Left renal cortex interstitium (tissue), 4 donors: Measurements from ENCODE around the gene TNFRSF12A. TPM values are rescaled to one million over a fixed set of nuclear protein-coding genes. Genes with fewer than 3 reads are reported as not detected.

Experiments
- DNase-seq, 4 donors: peaks; one replicate each; pipeline ENCODE4 v3.0.0-alpha.2; 2013; ENCODE audit warnings: low read depth in 4 of 4, low spot score in 2 of 4, missing footprints in 1 of 4
- polyA plus RNA-seq, 4 donors: library from polyadenylated mRNA; unstranded; fragments of 120-200 nt; gene quantifications; one replicate each; pipeline ENCODE4 v1.2.1, GENCODE V29; 2013; ENCODE audit not compliant: insufficient read length in 4 of 4

TNFRSF12A gene
- polyA plus RNA-seq, 4 donors = 10.1 to 23.1 (median 16.9) TPM

DNA sequence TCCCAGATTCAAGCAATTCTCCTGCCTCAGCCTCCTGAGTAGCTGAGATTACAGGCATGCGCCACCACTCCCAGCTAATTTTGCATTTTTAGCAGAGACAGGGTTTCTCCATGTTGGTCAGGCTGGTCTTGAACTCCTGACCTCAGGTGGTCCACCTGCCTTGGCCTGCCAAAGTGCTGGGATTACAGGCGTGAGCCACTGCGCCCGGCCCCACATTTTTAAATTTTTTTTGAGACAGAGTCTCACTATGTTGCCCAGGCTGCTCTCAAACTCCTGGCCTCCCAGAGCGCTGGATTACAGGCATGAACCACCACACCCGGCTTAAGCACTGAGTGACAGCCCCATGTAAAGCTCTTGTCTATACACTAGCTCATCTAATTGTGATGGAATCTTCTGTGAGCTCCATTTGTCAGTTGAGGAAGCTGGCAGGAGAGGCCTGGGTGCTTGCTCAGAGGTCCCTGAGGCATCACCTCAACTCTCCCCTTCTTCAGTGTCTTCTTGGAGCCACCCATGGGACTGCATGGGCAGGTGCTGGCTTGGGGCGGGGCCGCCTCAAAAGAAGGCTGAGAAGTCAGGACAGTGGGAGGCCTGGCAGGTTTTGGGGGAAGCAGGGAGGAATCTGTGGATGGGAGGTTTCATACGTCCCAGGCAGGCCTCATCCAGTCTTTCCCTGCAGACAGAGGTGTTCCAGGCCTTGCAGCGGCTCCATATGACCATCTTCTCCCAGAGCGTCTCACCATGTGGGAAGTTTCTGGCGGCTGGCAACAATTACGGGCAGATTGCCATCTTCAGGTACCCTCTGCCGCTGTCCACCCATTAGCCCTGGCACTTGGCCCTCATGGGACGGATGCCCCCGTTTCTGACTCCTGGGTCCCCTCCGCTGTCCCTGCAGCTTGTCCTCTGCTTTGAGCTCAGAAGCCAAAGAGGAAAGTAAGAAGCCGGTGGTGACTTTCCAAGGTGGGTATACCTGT is 5.1 kb downstream of the TNFRSF12A start:
- no peak for DNase-seq

DNA sequence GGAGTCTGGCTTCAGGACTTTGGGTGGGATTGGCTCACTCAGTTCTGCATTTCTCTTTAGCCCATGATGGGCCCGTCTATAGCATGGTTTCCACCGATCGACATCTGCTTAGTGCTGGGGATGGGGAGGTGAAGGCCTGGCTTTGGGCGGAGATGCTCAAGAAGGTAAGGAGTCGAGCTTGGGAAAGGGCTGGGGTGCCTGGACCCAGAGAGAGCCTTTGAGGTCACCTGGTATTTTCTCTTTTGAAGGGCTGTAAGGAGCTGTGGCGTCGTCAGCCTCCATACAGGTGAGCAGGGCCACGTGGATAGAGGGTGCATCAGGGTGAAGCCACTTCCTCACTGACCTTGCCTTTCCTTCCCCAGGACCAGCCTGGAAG is 5.8 kb downstream of the TNFRSF12A start:
- DNase-seq = no peak

DNA sequence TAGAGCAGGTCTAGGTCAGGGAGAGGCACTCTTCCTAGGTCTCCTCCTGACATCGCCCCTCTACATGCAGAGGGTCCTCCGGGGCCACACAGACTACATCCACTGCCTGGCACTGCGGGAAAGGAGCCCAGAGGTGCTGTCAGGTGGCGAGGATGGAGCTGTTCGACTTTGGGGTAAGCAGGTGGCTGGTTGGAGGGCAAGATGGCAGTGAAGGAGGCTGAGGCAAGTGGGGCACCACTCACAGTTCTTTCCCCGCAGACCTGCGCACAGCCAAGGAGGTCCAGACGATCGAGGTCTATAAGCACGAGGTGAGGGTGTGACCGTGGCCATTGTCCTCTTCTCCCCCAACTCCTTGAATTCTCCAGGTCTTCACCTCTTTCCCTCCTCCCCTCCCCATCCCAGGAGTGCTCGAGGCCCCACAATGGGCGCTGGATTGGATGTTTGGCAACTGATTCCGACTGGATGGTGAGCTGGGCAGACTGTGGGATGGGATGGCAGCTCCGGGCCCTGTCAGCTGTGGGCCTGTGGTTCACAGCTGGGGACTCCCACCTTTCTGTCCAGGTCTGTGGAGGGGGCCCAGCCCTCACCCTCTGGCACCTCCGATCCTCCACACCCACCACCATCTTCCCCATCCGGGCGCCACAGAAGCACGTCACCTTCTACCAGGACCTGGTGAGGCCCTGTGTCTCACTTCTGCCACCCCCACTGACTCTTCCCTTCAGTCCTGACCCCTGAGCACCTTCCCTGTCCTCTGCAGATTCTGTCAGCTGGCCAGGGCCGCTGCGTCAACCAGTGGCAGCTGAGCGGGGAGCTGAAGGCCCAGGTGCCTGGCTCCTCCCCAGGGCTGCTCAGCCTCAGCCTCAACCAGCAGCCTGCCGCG is 6.7 kb downstream of the TNFRSF12A start:
- DNase-seq = no peak

DNA sequence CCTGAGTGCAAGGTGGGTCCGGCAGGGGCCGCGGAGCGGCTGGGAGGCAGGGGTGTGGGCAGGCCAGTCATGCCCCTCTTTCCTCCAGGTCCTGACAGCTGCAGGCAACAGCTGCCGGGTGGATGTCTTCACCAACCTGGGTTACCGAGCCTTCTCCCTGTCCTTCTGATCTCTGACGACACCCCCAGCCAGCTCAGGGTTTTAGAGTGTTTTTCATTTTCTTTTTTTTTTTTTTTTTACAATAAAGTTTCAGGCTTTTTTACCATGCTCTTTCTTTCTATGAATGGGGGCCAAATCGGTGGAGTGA is 7.3 kb downstream of the TNFRSF12A start:
- no peak for DNase-seq

DNA sequence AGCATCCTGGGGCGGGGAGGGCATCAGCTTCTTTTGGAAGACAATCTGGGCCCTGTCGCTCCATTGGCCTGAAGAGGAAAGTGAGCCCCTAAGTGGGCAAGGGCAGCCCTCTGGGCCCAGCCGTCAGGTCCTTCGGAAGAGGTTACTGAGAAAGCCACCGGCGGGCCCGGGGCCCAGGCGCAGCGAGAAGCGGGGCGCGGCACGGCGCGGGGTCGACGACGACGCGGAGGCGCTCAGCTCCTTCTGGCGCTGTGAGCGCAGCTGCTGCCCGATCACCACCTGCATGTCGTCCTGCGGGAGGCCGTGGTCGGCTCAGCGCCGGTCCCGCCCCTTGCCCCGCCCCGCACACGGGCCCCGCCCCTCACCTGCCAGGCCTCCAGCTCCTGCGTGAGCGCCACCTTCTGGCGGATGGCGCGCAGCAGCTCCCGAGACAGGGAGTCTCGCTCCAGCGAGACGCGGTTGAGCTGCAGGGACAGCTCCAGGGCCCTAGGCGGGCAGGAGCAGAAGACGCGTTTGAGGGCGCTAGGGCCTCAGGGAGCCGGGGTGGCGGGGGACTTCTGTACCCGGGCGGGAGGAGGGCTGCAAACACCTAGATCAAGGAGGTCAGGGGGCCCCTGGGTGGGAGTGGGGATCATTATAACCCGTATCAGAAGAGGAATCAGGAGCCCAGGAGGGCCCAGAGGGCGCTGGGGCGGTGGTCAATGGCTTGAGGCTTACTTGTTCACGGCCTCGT is 8.0 kb downstream of the TNFRSF12A start:
- DNase-seq = no peak

DNA sequence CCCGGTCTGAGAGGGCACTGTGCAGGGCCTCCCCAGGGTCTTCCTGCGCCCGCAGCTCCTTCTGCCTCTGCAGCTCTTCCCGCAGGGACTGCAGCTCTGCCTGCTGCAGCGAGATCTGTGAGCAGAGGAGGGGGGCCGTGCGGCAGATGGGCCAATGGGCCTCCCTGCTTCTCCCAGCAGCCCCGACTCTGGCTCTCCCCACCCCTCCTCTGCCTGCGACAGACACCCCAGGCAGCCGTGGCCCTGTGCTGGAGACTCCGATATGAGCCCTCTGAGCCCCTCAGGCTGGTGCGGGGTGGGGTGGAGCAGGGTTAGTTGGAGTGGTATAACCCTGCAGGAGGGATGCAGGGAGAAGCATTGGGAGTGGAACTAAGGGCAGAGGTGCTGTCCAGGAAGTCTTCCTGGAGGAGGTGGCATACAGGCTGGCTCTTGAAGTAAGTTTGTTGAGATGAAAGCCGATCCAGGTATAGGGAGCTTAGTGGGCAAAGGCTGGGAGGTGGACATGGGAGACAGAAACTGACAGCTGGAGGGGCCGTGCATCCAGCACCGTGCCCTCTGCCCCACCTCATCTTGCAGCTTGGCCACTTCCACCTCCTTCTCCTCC is 8.7 kb downstream of the TNFRSF12A start:
- DNase-seq = no peak

DNA sequence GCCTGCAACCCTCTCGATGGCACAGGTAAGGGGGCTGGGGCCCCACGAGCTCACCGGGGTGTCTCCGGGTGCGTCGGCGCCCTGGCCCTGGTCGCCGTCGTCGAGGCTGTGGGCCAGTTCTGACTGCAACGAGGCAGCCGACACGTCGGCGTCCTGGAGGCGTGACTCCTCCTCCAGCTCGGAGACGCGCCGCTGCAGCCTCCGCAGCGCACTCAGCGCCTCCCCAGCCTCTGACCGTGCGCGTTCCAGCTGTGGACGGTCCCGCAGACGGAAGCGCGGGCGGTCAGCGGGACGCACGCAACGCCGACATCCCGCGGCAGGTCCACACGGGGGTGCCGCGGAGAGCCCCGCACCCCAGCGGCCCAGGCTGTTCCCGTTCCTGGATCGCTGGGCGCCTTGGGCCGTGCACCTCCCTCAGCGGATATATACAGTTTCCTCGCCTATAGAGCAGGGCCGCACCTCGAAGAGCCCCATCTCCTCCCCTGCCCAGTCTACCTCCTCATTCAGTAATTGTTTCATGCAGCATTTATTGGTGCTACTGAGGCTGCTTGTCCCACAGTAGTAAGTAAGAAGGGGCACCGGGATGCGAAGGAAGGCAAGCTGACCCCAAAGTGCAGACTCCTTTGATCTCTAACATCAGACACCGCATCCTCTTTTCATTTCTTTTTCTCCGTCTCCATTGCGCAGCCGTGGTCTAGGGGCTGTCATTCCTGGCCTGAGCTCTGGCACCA is 9.5 kb downstream of the TNFRSF12A start:
- no peak for DNase-seq

DNA sequence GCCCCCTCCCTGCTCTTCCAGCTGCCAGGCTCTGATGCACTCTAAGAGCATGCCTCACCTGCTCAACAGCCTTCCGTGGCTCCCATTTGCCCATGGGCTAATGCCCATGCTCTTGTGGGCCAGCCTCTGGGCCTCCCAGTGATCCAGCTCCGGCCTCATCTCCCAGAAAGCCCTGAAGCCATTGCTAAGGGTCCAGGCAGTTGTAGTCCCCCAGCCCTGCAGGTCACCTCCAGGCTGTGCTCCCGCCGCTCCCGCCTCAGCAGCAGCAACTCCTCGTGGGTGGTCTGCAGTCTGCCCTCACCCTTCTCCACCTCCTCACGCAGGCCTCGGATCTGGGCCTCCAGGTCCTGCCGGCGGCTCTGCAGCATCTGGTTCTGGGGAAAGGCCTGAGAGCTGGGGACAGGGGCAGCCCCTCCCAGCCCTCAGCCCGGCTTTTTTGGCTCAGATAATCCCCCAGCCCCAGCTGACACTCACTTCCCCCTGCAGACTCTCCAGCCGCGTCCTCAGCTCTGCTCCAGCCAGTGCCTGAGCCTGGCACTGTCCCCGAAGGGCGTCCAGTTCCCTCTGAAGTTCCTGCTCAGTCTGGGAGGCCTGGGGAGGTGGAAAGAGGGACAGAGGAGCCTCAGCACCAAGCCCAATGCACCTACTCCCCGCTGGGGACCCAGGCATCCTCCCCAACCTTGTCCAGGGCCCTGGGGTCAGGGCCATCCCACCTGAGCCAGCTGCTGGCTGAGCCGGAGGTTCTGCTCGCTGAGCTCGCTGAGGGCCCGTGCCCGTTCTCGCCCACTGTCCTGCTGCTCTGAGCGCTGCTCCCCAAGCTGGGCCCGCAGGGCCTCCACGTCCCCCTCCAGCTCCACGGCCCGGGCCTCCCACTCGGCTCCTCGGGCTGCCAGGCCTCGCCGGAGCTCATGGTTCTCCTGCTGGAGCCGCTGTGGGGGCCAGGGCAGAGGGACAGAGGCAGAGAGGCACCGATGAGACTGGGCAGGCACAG is 10.3 kb downstream of the TNFRSF12A start:
- DNase-seq = no peak

DNA sequence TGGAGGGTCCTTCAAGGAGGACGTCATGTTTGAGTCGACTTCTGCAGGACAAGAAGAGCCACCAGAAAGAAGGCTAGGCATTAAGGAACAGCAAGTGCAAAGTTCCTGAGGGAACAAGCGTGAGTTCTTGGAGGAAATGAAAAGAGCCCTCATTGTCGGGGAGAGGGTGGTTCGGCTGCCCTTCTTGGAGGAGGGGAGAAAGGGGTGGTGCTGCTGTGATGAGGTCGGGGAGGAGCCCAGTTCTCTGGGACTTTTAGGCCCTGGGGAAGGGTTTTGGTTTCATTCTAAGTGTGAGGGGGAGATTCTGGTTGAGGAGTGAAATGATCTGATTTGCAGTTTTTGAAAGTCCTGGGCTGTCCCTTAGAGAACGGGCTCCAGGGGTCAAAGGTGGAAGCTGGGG is 12.5 kb downstream of the TNFRSF12A start:
- DNase-seq = no peak

DNA sequence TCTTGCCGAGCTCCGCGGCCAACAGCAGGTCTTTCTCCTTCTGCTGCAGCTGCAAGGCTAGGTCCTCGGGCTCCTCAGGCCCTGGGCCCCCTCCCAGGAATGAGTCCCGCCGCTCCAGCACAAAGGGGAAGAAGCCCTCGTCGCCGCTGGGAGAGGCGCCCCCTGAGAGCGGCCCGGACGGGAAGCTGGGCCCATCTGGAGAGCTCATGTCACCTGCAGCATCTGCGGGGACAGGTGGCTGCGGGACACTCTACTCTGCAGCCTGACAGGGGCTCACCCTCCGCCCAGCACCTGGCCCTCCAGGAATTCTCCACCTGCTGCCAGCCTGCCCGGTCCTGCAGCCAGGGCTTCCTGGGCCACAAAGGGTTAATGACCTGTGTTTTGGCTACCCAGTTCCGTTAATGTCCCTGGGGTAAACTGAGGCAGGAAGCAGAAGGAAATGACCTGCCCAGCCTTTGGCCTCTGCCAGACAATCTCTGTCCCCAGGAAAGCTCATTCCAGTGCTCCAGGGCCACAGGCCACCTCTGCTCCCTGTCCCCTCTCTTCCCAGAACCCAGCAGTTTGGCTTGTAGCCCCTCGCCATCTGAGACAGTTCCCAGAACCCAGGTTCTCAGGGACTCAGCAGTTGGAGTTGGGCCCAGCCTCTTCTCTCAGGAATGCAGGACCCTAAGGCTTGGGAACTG is 15.3 kb downstream of the TNFRSF12A start:
- DNase-seq = no peak

DNA sequence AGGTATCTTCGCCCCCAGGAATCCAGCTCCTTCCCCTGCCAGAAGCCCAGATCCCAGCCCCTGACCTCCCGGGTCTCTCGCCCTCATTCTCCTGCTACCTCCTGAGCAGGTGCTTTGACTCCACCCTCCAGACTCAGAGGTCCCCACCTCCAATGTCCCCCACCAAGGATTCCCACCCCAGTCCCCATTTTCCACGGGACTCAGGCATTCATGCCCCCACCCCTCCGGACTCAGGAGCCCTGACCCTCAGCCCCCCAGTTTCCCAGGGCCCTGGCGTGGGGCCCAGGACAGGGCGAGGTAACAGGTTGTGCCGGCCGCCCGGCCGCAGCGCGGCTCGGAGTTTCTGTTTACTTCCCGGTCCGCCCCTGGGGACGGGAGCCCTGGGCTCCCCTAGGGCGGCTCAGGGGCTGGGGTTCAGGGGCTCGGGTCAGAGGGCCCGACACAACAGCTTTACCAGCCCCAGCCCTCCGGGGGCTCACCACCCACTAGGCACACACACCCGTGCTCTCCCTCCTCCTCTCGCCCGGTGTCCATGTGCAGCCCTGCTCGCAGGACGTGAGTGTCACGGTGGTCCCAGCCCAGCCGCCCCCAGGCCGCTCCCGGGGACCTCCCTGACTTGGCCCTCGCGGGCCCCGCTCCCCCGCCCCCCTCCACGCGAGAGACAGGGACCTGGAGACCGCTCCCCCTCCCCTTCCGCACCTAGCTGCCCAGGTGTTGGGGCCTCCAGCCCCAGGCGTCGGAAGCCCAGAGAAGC is 16.0 kb downstream of the TNFRSF12A start:
- DNase-seq = no peak

DNA sequence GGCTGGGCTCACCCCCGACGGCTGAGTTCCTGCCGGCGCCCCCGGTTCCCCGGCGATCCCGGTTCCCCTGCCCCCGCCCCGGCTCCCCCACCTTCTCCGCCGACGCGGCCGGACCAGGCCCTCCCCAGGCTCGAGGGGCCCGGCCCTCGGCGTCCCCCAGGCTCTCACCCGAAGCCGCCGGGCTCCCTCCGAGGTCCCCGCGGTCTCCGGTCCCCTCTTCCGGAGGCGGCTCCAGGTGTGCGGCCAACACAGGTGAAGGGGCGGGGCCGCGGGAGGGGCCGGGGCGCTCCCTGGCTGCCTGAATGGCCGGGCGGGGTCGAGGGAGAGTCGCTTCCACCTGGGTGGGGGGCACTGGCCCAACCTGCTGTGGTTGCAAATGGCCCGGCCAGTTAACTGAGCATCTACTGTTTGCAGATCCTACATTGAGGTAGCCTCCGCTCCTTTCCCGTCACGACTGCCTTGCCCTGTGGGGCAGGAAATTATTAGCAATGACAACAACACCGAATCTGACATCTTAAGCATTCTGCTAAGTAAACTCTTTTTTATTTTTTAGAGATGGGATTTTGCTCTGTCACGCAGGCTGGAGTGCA is 16.7 kb downstream of the TNFRSF12A start, which contains the start of gene BICDL2:
Gene BICDL2, minus strand, starts transcription at position 219 of the 590 bp plus-strand sequence. CDS start 1,448 bp downstream, outside the sequence.
- DNase-seq = no peak

DNA sequence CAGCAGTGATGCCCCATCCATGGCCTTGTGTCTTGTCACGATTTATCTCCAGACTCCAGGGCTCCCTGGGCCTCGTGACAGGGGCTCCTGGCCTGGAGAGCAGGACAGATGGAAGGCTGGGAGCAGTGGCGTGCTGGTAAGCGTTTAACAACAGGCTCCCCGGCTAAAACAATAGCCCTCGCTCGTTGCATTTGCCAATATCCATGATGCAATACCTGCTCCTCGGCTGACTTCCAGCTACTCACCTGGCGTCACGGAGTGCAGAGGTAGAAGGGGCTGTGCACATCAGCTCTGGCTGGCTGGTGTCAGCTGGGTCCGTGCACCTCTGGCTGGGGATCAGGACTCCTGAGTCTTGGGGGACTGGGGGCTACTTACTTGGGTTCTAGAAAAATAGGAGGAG is 18.1 kb downstream of the TNFRSF12A start:
- DNase-seq = no peak

DNA sequence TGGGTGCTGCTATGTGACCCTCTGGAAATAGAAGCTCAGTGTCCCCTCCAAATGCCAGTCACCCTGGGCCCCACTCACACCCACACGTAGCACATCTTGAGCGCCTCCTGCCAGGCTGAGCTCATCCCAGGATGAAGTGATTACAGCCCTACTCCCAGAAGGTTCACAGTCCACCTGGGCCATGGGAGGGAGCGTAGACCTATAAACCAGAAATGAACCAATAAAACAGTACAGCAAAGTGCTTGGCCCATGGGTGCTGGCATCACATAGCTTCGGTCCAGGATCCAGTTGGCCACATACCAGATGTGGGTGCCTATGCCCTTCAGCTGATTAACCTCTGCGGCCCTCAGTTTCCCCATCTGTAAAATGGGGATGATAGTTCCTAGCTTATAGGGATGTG is 18.7 kb downstream of the TNFRSF12A start:
- DNase-seq = no peak

DNA sequence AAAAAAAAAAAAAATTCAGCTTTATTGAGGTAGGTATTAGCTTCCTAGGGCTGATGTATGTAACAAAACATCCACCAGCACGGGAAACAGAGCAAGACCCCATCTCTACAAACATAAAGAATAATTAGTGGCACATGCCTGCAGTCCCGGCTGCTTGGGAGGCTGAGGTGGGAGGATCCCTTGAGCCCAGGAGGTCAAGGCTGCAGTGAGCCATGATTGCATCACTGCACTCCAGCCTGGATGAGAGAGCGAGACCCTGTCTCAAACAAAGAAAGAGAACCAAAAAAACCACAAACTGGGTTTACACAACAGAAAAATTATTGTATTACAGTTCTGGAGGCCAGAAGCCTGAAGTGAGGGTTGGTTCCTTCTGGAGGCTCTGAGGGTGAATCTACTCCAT is 22.2 kb downstream of the TNFRSF12A start:
- DNase-seq = no peak

DNA sequence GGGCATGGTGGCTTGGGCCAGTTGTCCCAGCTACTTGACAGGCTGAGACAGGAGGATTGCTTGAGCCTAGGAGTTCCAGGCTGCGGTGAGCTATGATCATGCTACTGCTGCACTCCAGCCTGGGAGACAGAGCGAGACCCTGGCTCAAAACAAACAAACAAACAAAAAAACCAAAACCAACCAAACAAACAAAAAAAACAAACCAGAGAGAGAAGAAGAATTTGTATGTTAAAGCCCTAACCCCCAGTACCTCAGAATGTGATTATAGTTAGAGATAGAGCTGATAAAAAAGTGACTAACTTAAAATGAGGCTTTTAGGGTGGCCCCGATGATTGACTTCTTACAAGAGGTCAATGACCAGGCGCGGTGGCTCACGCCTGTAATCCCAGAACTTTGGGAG is 24.5 kb downstream of the TNFRSF12A start:
- DNase-seq = no peak
